Left ventricle myocardium inferior (tissue), 1 donor: Measurements from ENCODE around the gene PSRC1. TPM values are rescaled to one million over a fixed set of nuclear protein-coding genes. Genes with fewer than 3 reads are reported as not detected.
A peak's percentile ranks its signal among the peaks of the same experiment; 100 is the strongest.

ENCODE experiments used
- DNase-seq: peaks from one replicate; pipeline ENCODE4 v3.0.0-alpha.2; 2020
- H3K27ac ChIP-seq: fragments of 200-600 bp; replicated peaks from 2 replicates; pipeline ENCODE4 v1.8.0; 2021
- H3K27me3 ChIP-seq: fragments of 200-600 bp; 2 replicates; pipeline ENCODE4 v1.8.0; 2021; ENCODE audit warnings: low read depth
- H3K36me3 ChIP-seq: fragments of 200-600 bp; 2 replicates; pipeline ENCODE4 v1.8.0; 2021
- H3K4me1 ChIP-seq: fragments of 200-600 bp; 2 replicates; pipeline ENCODE4 v1.8.0; 2021
- H3K4me3 ChIP-seq: fragments of 200-600 bp; 2 replicates; pipeline ENCODE4 v1.8.0; 2021; ENCODE audit warnings: mild to moderate bottlenecking, moderate library complexity
- H3K9me3 ChIP-seq: fragments of 200-600 bp; replicated peaks from 2 replicates; pipeline ENCODE4 v1.8.0; 2021
- intact Hi-C: fragments of 100-400 bp; cut with micrococcal nuclease; formaldehyde crosslinking; loops from one replicate; pipeline ENCODE4 v1.11.0; 2022
- total RNA-seq: library from RNA; stranded (reverse); fragmentation: NEBNext Ultra II Directional; extraction: Animal tissue kit (Norgen Biotek cat#: 25700); gene quantifications from one replicate; pipeline ENCODE4 v1.2.1, GENCODE V29; 2021
- TF ChIP-seq, protein P1 (sequence below): fragments of 200-600 bp; IDR thresholded peaks from 2 replicates; pipeline ENCODE4 v1.8.0; 2021; ENCODE audit warnings: antibody characterized with exemption, mild to moderate bottlenecking, borderline replicate concordance
- donor health status: DM: no; HTN: yes; CAD: no; lungs with severe emphysema.

Gene PSRC1
- total RNA-seq, 1 donor from 2014 or later, result 0.80 TPM

- Histone ChIP-seq H3K4me3 (no peak overlapping the region), H3K4me1 (peaks cover 53% of the 10 kb centered on the region), H3K9me3 (no peaks in the 10 kb centered on the region), H3K27me3 (peaks cover 6% of the 10 kb centered on the region), H3K36me3 (no peaks in the 10 kb centered on the region), H3K27ac (peak overlapping the region; percentile 72)
- TF ChIP-seq, protein P1, sequence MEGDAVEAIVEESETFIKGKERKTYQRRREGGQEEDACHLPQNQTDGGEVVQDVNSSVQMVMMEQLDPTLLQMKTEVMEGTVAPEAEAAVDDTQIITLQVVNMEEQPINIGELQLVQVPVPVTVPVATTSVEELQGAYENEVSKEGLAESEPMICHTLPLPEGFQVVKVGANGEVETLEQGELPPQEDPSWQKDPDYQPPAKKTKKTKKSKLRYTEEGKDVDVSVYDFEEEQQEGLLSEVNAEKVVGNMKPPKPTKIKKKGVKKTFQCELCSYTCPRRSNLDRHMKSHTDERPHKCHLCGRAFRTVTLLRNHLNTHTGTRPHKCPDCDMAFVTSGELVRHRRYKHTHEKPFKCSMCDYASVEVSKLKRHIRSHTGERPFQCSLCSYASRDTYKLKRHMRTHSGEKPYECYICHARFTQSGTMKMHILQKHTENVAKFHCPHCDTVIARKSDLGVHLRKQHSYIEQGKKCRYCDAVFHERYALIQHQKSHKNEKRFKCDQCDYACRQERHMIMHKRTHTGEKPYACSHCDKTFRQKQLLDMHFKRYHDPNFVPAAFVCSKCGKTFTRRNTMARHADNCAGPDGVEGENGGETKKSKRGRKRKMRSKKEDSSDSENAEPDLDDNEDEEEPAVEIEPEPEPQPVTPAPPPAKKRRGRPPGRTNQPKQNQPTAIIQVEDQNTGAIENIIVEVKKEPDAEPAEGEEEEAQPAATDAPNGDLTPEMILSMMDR, result no peak
- intact Hi-C loops, result no loop called here
- no peak for DNase-seq
Observed at GRCh38 chr1:109300650-109301151, 17.8 kb upstream of the PSRC1 start.

- Histone ChIP-seq H3K27ac (peak overlapping the region; percentile 72), H3K27me3 (peaks cover 13% of the 10 kb centered on the region), H3K4me1 (peaks cover 43% of the 10 kb centered on the region), H3K36me3 (no peaks in the 10 kb centered on the region), H3K9me3 (no peaks in the 10 kb centered on the region), H3K4me3 (peak overlapping the region; percentile 21)
- DNase-seq, result peak; percentile 72
- TF ChIP-seq, protein P1, result no peak
- intact Hi-C loops, result no loop called here
Observed at GRCh38 chr1:109299558-109300343, 16.8 kb upstream of the PSRC1 start.

- DNase-seq, result peak; percentile 48
- Histone ChIP-seq H3K4me3 (peak overlapping the region; percentile 21), H3K27ac (peak overlapping the region; percentile 72), H3K36me3 (no peaks in the 10 kb centered on the region), H3K9me3 (no peaks in the 10 kb centered on the region), H3K27me3 (peaks cover 21% of the 10 kb centered on the region), H3K4me1 (peaks cover 35% of the 10 kb centered on the region)
- intact Hi-C loops, result no loop called here
- TF ChIP-seq, protein P1, result no peak
Observed at GRCh38 chr1:109298666-109299557, 16.0 kb upstream of the PSRC1 start.

DNA sequence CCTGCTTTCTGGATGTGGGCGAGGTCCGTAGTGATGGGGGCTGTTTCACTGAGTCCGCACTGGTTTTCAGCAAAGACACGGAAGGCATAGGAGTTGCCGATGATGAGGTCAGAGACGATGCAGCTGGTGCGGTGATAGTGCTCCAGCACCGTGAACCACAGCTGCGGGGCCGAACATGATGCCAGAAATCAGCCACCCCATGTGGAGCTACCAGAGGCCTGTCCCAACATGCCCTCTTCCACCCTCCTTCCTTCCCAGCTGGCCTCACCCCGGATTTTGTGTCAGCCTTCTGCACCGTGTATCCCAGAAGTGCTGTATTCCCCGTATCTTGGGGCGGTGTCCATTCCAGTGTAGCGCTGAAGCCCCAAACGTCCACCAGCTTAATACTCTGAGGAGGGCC, 13.8 kb upstream of the PSRC1 start:
- DNase-seq, result no peak
- no peaks in the 10 kb centered on the region for H3K36me3 ChIP-seq
- no peak overlapping the region for H3K4me3 ChIP-seq
- TF ChIP-seq, protein P1, result no peak
- intact Hi-C loops, result no loop called here
- H3K4me1 ChIP-seq, result peaks cover 31% of the 10 kb centered on the region
- no peak overlapping the region for H3K27ac ChIP-seq
- H3K27me3 ChIP-seq, result peaks cover 22% of the 10 kb centered on the region
- no peaks in the 10 kb centered on the region for H3K9me3 ChIP-seq

GRCh38 chr1:109295712-109296415, 12.9 kb upstream of the PSRC1 start:
- no peak overlapping the region for H3K27ac ChIP-seq
- intact Hi-C loops, result no loop called here
- TF ChIP-seq, protein P1, result no peak
- peaks cover 22% of the 10 kb centered on the region for H3K27me3 ChIP-seq
- no peak overlapping the region for H3K4me3 ChIP-seq
- no peaks in the 10 kb centered on the region for H3K9me3 ChIP-seq
- H3K36me3 ChIP-seq, result no peaks in the 10 kb centered on the region
- H3K4me1 ChIP-seq, result peaks cover 34% of the 10 kb centered on the region
- DNase-seq, result no peak
